Activated CD4-positive, alpha-beta T cell treated with anti-CD3 and anti-CD28 coated beads for 36 hours (primary cell): ENCODE results near the gene LAG3. TPM values are rescaled to one million over a fixed set of nuclear protein-coding genes. Genes with fewer than 3 reads are reported as not detected.
A peak's percentile ranks its signal among the peaks of the same experiment; 100 is the strongest.
"Not testable (repeated sequence)": the region's sequence is repeated elsewhere in the genome, so short reads cannot be mapped to it uniquely, and the experiment has no call there.

ENCODE experiments used
- ATAC-seq: fragments of 200-7000 bp; cut with Tn5 transposase; one replicate; pipeline ENCODE4 v1.10.0; 2021; ENCODE audit warnings: mild to moderate bottlenecking, moderate library complexity
- CTCF ChIA-PET: fragments of 350-600 bp; sonication (Branson Sonifier 250); formaldehyde crosslinking; loops from one replicate; lab custom pipeline; 2021; ENCODE audit warnings: antibody characterized with exemption; lab: Charles Lee
- POLR2A ChIA-PET: fragments of 350-600 bp; sonication (Branson Sonifier 250); formaldehyde crosslinking; loops from one replicate; lab custom pipeline; 2021; ENCODE audit warnings: antibody characterized with exemption, inconsistent platforms; lab: Charles Lee
- DNase-seq: peaks from one replicate; pipeline ENCODE4 v3.0.0-alpha.2; 2020
- H3K27ac Mint-ChIP-seq: one replicate; pipeline ENCODE4 v1.8.0; 2021; ENCODE audit warnings: mixed read lengths
- H3K27me3 Mint-ChIP-seq: one replicate; pipeline ENCODE4 v1.8.0; 2021; ENCODE audit warnings: mixed read lengths
- H3K36me3 Mint-ChIP-seq: one replicate; pipeline ENCODE4 v1.8.0; 2021; ENCODE audit warnings: low read depth, mixed read lengths
- H3K4me1 Mint-ChIP-seq: one replicate; pipeline ENCODE4 v1.8.0; 2021; ENCODE audit warnings: mixed read lengths
- H3K4me3 Mint-ChIP-seq: one replicate; pipeline ENCODE4 v1.8.0; 2021; ENCODE audit warnings: mild to moderate bottlenecking, moderate library complexity, mixed read lengths
- H3K9me3 Mint-ChIP-seq: one replicate; pipeline ENCODE4 v1.8.0; 2021; ENCODE audit warnings: low read depth, mixed read lengths
- intact Hi-C, 2 experiments: fragments of 100-400 bp; cut with DNase I in 1 of 2; cut with micrococcal nuclease in 1 of 2; formaldehyde crosslinking; loops; one replicate each; pipeline versions ENCODE4 v1.14.2 to v1.15.1; 2022 to 2024; cut with DNase I, micrococcal nuclease
- total RNA-seq, 2 experiments: library from RNA; stranded (reverse); gene quantifications; one replicate each; pipeline ENCODE4 v1.2.3, GENCODE V29; 2021

LAG3 gene
- total RNA-seq, 2 experiments from 2014 or later, result 88.2 to 93.9 TPM

DNA sequence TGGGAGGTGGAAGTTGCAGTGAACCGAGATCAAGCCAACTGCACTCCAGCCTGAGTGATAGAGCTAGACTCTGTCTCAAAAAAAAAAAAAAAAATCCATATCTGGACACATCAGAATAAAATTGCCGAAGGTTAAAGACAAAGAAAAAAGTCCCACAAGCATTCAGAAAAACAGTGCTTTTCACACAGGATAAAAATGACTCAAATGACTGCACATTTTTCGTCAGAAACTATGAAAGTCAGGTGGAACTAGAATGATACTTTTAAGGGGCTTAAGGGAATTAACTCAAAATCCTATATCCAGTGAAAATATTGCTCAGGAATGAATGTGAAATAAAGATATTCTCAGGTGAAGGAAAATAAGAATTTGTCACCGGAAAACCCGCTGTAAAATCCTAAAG lies 35.6 kb upstream of the LAG3 start:
- H3K4me3 Mint-ChIP-seq, result no peak overlapping the region
- CTCF ChIA-PET, result interaction anchor here (0.7 to 1.6 kb wide), 2 partner anchors 17 to 108 kb away, joined by 3 read pairs; no protein-coding TSS in a partner anchor
- ATAC-seq, result no peak

DNA sequence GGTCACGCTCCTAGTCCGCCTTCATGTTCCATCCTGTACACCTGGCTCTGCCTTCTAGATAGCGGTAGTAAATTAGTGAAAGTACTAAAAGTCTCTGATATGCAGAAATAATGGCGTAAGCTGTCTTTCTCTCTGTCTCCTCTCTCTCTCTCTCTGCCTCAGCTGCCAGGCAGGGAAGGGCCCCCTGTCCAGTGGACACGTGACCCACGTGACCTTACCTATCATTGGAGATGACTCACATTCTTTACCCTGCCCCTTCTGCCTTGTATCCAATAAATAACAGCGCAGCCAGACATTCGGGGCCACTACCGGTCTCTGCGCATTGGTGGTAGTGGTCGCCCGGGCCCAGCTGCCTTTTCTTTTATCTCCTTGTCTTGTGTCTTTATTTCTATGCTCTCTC lies 30.2 kb upstream of the LAG3 start:
- Mint-ChIP-seq H3K27ac (peak overlapping the region; percentile 58), H3K36me3 (peaks cover 35% of the 10 kb centered on the region), H3K4me1 (peaks cover 41% of the 10 kb centered on the region)
- H3K4me3 Mint-ChIP-seq, DNase-seq, ATAC-seq, H3K9me3 Mint-ChIP-seq, intact Hi-C loops, H3K27me3 Mint-ChIP-seq: not testable (repeated sequence)
- ChIA-PET CTCF (interaction anchor here (0.6 to 4.6 kb wide), 5 partner anchors 11 to 174 kb away, joined by 3 to 19 read pairs (median 3); partner anchors contain the start of genes MLF2 and NOP2), POLR2A (interaction anchor here (1.6 to 1.7 kb wide), 2 partner anchors 11 to 202 kb away, joined by 4 to 6 read pairs; partner anchors contain the start of genes C12orf57, MLF2 and RNU7-1)

More for the DNA sequence above, 35.6 kb upstream of the LAG3 start:
- POLR2A ChIA-PET, result no interaction called here
- Mint-ChIP-seq H3K36me3 (no peaks in the 10 kb centered on the region), H3K9me3 (no peaks in the 10 kb centered on the region), H3K27ac (no peak overlapping the region), H3K4me1 (peaks cover 6% of the 10 kb centered on the region), H3K27me3 (no peaks in the 10 kb centered on the region)
- intact Hi-C loops, result no loop called here
- no peak for DNase-seq

DNA sequence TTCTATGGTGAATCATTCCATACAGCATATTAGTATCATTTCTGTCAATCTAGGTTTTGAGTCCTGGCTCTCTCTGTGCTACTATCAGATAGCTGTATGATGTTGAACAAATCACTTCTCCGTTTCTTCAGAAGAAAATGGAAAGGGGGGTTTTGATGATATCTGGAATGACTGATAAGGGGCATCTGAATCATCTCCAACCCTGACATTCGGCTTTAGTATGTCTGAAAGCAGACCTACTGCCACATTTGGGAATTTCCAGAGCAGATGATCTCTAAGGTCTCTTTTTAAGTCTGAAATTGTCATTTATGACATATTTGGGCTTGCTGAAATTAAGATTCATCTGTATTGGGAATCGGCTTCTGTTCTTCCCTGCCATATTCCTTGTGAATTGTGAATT lies 29.5 kb upstream of the LAG3 start:
- intact Hi-C loops, result no loop called here
- ChIA-PET POLR2A (interaction anchor here (0.7 to 1.7 kb wide), 3 partner anchors 10 to 201 kb away, joined by 3 to 6 read pairs (median 4); partner anchors contain the start of genes C12orf57, MLF2 and RNU7-1), CTCF (interaction anchor here (0.6 to 4.6 kb wide), 9 partner anchors 8 to 673 kb away, joined by 3 to 19 read pairs (median 3); partner anchors contain the start of genes MLF2, NOP2 and SPSB2)
- H3K36me3 Mint-ChIP-seq, result peaks cover 42% of the 10 kb centered on the region
- no peaks in the 10 kb centered on the region for H3K27me3 Mint-ChIP-seq
- ATAC-seq, result peak; percentile 60
- peaks cover 7% of the 10 kb centered on the region for H3K9me3 Mint-ChIP-seq
- no peak for DNase-seq
- H3K4me3 Mint-ChIP-seq, result no peak overlapping the region
- H3K4me1 Mint-ChIP-seq, result peaks cover 42% of the 10 kb centered on the region
- H3K27ac Mint-ChIP-seq, result peak overlapping the region; percentile 77

DNA sequence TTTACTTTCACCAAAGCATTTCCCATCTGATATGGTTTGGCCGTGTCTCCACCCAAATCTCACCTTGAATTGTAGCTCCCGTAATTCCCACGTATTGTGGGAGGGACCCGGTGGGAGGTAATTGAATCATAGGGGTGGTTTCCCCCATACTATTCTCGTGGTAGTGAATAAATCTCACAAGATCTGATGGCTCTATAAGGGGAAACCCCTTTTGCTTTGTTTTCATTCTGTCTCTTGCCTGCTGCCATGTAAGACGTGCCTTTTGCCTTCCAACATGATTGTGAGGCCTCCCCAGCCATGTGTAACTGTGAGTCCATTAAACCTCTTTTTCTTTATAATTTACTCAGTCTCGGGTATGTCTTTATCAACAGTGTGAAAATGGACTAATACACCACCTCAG lies 29.0 kb upstream of the LAG3 start:
- Mint-ChIP-seq H3K27ac (peak overlapping the region; percentile 77), H3K4me1 (peaks cover 42% of the 10 kb centered on the region), H3K36me3 (peaks cover 47% of the 10 kb centered on the region)
- POLR2A ChIA-PET, result interaction anchor here (0.7 to 1.7 kb wide), 3 partner anchors 9 to 200 kb away, joined by 3 to 6 read pairs (median 4); partner anchors contain the start of genes C12orf57, MLF2 and RNU7-1
- intact Hi-C loops, H3K4me3 Mint-ChIP-seq, H3K27me3 Mint-ChIP-seq, H3K9me3 Mint-ChIP-seq: not testable (repeated sequence)
- DNase-seq, result peak; percentile 61
- ATAC-seq, result peak; percentile 49
- CTCF ChIA-PET, result interaction anchor here (0.7 to 4.6 kb wide), 6 partner anchors 10 to 672 kb away, joined by 3 to 19 read pairs (median 3); partner anchors contain the start of genes MLF2, NOP2 and SPSB2

DNA sequence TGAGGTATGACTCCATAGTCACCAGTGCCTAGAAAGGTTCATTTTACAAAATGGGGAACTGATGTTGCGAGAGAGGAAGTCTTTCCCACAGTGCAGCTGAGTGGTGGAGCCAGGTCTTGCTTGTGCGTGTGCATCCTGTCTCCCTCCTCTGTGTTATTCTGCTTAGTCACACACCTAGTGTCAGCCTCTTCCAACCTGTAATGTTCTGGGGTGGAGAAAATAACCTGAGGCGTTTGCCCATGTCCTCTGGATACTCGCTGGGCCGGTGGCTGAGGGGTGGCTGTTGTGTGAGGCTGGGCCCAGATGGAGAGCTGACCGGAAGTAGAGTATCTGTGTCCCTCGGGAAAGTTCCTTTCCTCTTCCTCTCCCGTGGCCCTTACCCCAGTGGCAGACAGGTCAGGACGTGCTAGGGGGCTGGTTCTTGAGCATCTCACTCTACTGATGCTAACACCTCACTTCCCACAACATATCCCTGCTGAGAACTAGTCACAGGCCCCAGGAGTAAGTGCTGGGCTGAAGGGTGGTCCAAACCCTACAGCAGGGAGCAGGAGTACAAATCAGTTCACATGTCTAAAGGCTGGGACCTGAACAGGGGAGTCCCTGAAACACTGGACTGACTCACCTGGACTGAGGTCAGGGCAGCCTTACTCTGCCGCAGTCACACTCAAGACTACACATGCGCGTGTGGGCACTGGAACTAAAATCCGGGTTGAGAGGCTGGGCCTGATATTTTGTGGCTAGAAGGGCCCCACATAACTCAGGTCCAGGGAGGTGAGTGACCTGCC lies 26.4 kb upstream of the LAG3 start:
- H3K4me1 Mint-ChIP-seq, result peaks cover 47% of the 10 kb centered on the region
- H3K9me3 Mint-ChIP-seq, result peaks cover 7% of the 10 kb centered on the region
- no peaks in the 10 kb centered on the region for H3K27me3 Mint-ChIP-seq
- peaks cover 66% of the 10 kb centered on the region for H3K36me3 Mint-ChIP-seq
- intact Hi-C loops, result no loop called here
- ATAC-seq, result peak; percentile 82
- CTCF ChIA-PET, result interaction anchor here (1.3 to 1.4 kb wide), 2 partner anchors 35 kb away, joined by 3 to 4 read pairs; no protein-coding TSS in a partner anchor
- POLR2A ChIA-PET, result interaction anchor here (0.7 kb wide), 1 partner anchor 9 kb away, joined by 3 read pairs; no protein-coding TSS in a partner anchor
- peak; percentile 52 for DNase-seq
- peak overlapping the region; percentile 76 for H3K27ac Mint-ChIP-seq
- H3K4me3 Mint-ChIP-seq, result no peak overlapping the region

DNA sequence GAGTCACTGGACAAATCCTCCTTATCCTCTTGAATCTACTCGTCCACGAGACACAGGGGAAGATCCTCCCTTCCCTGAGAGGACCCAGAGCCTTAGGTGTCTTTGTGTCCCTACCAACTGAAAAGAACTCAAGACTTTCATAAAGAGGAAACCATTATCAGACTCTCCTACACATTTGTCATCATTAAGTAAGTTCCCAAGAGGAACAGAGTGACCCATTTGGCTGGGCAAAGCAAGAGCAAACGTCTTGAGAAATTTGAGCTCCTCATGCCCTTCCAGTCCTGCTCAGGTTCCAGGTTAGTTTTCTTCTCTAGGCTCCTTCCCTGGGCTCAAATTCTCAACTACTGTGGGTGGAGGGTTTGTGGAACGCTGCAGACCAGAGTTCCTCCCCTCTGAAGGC lies 25.1 kb upstream of the LAG3 start:
- POLR2A ChIA-PET, result no interaction called here
- Mint-ChIP-seq H3K27me3 (no peaks in the 10 kb centered on the region), H3K4me3 (no peak overlapping the region), H3K27ac (peak overlapping the region; percentile 74), H3K36me3 (peaks cover 73% of the 10 kb centered on the region), H3K4me1 (peaks cover 52% of the 10 kb centered on the region), H3K9me3 (peaks cover 7% of the 10 kb centered on the region)
- CTCF ChIA-PET, result interaction anchor here (0.6 to 1.4 kb wide), 3 partner anchors 33 to 132 kb away, joined by 3 to 4 read pairs (median 4); no protein-coding TSS in a partner anchor
- no peak for DNase-seq
- intact Hi-C loops, result no loop called here
- ATAC-seq, result no peak

DNA sequence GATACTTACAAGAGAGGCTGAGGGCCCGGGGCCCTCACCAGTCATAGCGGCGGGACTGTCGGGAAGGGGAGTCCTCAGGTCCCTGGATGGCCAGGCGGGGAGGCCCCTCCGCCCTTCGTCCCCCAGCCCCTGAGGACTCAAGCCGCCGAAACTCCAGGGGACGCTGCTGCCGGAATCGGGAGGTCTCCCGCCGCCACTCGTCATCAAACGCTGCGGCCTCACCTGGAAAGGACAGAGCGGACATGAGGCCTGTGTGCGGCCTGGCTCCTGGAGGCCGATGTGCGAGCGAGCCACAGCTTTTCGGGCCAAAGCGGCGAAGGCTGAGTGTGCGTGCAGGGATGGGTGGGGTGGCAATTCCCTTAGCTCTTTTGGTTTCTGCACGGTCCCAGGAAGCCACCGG lies 23.6 kb upstream of the LAG3 start:
- no peaks in the 10 kb centered on the region for H3K27me3 Mint-ChIP-seq
- no peak overlapping the region for H3K27ac Mint-ChIP-seq
- no peaks in the 10 kb centered on the region for H3K9me3 Mint-ChIP-seq
- intact Hi-C loops, result no loop called here
- H3K36me3 Mint-ChIP-seq, result peaks cover 67% of the 10 kb centered on the region
- POLR2A ChIA-PET, result no interaction called here
- CTCF ChIA-PET, result no interaction called here
- DNase-seq (no peak), ATAC-seq (no peak)
- no peak overlapping the region for H3K4me3 Mint-ChIP-seq
- H3K4me1 Mint-ChIP-seq, result peaks cover 45% of the 10 kb centered on the region

DNA sequence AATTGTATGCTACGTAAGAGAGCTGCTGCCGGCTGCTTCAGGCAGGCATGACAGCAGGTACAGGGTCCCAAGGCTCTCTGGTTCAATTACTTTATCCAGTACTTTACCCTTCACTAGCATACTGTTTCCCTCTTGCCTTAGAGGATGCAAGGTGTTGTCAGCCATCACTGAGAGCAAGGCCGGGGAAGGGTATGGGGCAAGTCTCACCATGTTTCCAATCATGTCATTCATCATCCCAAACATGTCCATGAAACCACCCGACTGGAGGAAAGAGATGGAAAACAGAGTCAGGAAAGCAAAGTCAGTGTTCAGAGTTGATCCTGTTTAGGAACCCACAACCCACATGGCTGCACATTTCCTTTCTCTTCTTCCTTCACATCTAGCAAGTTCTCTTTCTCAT lies 21.8 kb upstream of the LAG3 start:
- intact Hi-C loops, result loop anchor here in 1 of 2 experiments (5.0 kb wide), 1 partner anchor 42 kb away; no protein-coding TSS in a partner anchor
- Mint-ChIP-seq H3K4me1 (peaks cover 38% of the 10 kb centered on the region), H3K36me3 (peaks cover 53% of the 10 kb centered on the region), H3K4me3 (no peak overlapping the region), H3K27me3 (no peaks in the 10 kb centered on the region), H3K9me3 (no peaks in the 10 kb centered on the region), H3K27ac (no peak overlapping the region)
- ChIA-PET POLR2A (no interaction called here), CTCF (no interaction called here)
- DNase-seq (no peak), ATAC-seq (no peak)

DNA sequence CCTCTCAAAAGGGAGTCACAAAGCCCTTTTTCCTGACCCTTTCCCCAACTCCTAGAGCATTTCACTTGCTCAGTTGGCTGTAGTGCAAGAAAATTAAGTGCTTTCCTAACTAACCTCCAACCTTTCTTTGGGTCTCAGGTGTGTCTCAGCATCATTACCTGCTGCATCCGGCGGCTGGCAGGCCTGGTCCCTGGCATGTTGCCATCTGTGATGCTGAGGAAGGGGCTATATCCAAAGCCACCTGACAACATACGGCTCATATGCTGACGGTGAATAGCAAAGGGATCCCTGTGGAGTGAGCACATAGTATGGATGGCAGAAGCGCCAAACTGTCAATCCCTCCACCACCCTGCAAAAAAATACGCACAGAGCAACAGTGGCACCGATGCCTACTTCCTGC lies 20.6 kb upstream of the LAG3 start:
- Mint-ChIP-seq H3K4me3 (peak overlapping the region; percentile 87), H3K27ac (peak overlapping the region; percentile 97), H3K9me3 (no peaks in the 10 kb centered on the region), H3K27me3 (no peaks in the 10 kb centered on the region), H3K36me3 (peaks cover 41% of the 10 kb centered on the region), H3K4me1 (peaks cover 28% of the 10 kb centered on the region)
- intact Hi-C loops, result loop anchor here in 1 of 2 experiments (5.0 kb wide), 1 partner anchor 41 kb away; no protein-coding TSS in a partner anchor
- ChIA-PET POLR2A (interaction anchor here (1.0 to 3.0 kb wide), 2 partner anchors 62 to 102 kb away, joined by 3 to 16 read pairs; partner anchors contain the start of gene ZNF384), CTCF (interaction anchor here (0.6 to 4.1 kb wide), 11 partner anchors 9 to 214 kb away, joined by 3 to 54 read pairs (median 17); partner anchors contain the start of genes CDCA3, COPS7A, P3H3 and PTMS)
- DNase-seq (no peak), ATAC-seq (no peak)

DNA sequence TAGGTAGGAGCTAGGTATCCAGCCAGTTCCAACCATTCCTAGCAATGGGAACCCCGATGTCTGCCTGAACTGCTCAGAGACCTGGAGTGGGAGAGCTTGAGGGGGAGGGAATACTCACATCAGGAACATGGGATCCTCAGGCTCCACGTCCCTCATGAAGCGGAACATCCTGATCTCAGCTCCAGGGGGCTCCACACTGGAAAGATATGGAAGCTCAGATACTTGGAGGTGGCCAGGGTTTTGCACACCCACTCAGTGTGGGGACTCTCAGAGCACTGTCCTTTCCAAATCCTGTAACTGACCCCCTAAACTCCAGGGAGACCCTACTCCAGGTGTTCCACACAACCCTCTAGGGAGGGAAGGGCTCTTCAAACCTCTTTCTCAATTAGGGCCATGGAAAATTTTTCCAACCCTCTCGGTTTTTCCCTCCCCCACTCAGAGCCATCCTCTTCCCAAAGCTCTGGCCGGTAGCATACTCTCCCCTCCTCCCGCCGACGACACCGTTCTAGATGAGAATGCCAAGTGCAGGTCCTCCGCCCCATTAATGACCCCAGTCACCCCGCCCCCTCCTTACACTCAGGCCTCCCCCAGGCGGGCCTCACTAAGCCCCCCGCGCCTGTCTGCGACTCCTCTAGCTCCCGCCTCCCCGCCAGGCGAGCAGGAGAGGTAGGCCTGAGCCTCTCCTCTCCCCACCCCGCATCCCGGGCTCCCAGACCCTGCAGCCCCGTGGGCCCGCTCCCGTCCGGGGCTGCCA lies 20.0 kb upstream of the LAG3 start:
- peaks cover 26% of the 10 kb centered on the region for H3K4me1 Mint-ChIP-seq
- H3K36me3 Mint-ChIP-seq, result peaks cover 35% of the 10 kb centered on the region
- H3K27ac Mint-ChIP-seq, result peak overlapping the region; percentile 97
- DNase-seq (peak; percentile 59), ATAC-seq (no peak)
- peak overlapping the region; percentile 87 for H3K4me3 Mint-ChIP-seq
- no peaks in the 10 kb centered on the region for H3K9me3 Mint-ChIP-seq
- ChIA-PET POLR2A (interaction anchor here (0.6 to 3.0 kb wide), 10 partner anchors 9 to 220 kb away, joined by 3 to 16 read pairs (median 5); partner anchors contain the start of genes CD4, COPS7A, PTMS and ZNF384), CTCF (interaction anchor here (0.6 to 4.1 kb wide), 27 partner anchors 9 to 413 kb away, joined by 3 to 54 read pairs (median 10); partner anchors contain the start of genes CD4, CDCA3, COPS7A and GPR162)
- no peaks in the 10 kb centered on the region for H3K27me3 Mint-ChIP-seq
- intact Hi-C loops, result loop anchor here in 1 of 2 experiments (5.0 kb wide), 1 partner anchor 40 kb away; no protein-coding TSS in a partner anchor
